NCI-H82 (cell line): Measurements from ENCODE around the gene WHAMM.
"Not testable (repeated sequence)": the region's sequence is repeated elsewhere in the genome, so short reads cannot be mapped to it uniquely, and the experiment has no call there.

Source experiments
- DNase-seq: peaks from one replicate; lab custom pipeline; 2025; lab: John Stamatoyannopoulos, UW

WHAMM gene

DNA sequence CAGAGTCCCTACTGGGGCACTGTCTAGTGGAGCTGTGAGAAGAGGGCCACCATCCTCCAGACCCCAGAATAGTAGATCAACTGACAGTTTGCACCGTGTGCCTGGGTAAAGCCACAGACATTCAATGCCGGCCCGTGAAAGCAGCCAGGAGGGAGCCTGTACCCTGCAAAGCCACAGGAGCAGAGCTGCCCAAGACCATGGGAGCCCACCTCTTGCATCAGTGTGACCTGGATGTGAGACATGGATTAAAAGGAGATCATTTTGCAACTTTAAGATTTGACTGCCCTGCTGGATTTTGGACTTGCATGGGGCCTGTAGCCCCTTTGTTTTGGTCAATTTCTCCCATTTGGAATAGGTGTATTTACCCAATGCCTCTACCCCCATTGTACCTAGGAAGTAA lies 56.6 kb downstream of the WHAMM start:
- DNase-seq = not testable (repeated sequence)

DNA sequence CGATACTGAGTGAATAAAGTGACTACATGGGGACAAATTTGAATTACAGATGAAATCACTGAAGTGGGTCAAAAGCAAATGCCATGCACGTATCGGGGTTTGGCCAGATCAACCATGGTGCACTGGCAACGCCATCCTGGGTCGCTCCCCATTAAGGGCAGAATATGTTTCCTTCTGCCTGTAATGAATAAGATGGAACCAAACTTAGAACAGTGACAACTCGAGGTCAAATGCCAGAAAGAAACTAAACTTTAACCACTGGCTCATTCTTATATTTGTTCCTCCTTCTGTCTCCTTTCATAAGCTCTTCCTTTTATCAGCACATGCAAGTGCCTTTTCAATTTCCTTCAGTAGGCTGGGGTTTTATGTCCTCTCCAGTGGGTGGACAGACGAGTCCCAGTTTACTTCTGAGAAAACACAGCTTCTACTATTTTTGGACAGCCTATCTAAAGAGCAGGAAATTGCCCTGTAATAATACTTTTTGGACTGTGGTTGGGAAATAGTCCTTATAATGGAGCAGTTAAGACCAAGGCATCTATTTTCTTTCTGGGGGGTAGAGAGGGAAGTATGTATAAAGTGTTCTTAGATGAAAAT lies 61.4 kb downstream of the WHAMM start:
- no peak for DNase-seq

DNA sequence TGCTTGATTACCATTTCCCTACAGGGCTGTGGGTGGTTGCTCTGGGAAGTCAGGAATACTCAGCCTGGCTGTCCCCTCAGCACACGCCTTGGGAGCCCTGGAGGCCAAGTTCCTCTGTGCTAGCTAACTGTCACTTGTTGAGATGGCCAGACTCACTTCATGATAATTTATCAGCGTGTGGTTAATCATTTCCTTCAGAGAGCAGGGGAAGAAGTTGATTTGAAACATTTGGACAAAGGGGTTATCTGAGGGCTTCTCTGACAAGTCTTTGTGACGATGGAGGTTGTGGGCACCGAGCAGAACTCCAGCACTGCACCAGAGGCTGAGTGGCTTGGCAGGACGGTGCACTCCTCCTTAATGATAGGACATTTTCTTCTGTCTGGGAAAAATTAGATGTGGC lies 61.9 kb downstream of the WHAMM start:
- no peak for DNase-seq

DNA sequence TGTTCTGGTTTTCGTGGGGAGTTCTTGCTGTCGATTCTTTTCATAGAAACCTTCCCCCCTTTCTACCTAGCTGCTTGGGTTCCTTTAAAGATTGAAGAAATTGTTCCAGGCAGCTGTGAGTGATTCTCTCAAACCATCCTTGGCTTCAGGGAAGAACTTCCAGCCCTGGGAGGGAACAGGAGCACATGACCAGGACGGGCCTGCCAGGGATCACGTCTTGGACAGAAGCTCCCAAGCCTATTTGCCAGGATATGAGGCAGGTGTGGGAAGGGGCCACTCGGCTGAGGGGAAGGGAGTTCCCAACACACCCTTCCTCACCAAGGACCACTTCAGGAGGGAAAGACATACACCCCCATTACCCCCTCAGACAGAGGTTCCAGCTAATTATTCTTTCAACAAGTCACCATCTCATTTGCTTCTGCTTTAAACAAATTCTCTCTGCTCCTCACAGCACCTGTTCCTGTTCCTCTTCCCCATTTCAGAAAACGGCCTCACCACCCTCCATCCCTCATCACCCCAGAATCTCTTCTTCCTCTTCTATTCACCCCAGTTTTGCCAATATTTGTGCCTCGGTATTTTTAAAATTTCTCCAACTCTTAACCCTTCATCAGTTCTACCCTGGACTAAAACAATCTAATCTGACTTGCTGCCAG lies 62.5 kb downstream of the WHAMM start:
- DNase-seq = no peak

DNA sequence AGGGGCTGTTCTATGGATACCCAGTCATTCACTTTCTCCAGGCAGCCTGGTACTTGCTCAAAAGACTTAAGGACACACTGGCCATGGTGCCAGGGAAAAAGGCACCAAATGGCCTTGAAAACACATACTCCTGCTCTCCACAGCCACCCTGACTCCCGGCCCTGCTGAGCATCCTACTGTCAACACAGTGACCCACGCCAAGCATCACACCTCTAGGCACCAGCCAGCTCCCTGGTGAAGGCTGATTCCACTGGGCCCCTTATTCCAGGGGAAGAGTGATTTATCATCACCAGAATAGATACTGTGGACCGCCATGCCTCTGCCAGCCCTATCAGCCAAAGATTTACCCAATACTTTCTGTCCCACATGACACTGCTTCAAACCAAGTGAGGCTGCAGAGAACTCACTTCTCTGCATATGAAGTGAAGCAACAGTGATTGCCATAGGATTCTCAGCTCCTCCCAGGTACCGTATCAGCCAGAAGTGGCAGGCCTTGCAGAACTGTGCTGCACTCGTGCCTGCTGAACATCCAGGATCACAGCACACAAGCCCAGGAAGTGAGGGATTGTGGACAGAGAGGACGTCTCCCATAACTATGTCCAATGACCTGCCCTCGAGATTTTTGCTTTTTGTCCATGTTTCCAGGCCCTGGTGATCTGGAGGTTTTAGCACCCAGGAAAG lies 63.7 kb downstream of the WHAMM start:
- no peak for DNase-seq

DNA sequence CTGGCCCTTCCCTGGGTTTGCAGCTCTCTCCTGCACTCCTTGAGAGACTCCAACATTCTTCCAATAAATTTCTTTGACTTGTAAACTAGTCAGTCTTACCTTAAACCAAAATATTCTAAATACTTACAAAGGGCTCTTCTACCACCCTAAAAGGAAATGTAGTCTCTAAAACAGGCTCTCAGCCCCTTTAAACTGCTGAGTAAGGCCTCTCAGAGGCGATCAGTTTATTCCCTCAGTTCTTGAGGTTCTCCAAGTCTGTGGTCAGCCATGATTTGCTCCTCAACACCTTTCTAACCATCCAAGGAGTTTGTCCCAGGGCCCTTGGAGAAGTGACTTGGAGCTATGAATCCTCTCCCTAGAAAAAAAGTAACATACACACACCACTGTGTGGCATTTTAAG lies 64.8 kb downstream of the WHAMM start:
- no peak for DNase-seq

DNA sequence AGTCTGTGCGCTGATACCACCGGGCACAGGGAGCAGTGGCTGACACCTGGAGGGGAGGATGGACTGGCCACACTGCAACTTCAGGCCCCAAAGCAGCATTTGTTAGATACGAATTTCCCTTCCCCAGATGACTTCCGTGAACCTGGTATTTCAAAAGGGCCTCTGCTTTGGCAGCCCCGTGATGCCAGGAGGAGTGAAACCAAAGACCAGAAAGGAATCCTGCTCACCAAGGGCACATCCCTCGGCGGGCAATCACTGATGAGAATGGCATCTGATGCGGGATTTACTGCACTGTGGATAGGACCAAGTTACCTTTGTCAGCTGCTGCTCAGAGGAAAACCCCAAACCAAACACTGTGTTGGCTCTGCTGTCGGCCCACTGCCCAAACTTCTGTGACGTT lies 65.5 kb downstream of the WHAMM start:
- DNase-seq = no peak

DNA sequence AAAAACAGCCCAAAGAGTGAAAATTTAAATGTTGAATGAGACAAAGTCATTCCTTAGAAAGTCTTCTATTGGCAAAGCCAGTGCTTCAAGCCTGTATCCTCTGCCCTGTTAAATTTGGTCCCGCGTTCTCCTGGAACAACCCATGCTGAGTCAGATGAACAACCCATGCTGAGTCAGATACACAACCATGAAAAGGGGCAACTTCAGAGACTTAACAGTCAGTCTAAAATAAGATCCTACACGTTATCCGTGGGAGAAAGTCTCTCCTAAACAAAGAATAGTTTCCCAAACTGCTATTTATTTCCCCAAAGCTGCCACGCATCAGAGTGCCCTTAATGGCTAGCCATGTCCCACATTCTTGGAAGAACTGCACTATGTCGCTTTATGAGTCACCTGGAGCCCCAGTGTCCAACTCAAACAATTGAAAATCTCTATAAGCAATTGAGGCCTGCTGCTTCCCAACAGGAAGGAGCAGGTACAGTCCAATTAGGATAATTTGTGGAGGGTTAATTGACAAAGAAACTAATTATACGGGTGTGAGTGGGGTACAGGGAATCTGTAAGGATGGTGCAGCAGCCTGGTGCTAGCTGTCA lies 66.1 kb downstream of the WHAMM start:
- DNase-seq = no peak

DNA sequence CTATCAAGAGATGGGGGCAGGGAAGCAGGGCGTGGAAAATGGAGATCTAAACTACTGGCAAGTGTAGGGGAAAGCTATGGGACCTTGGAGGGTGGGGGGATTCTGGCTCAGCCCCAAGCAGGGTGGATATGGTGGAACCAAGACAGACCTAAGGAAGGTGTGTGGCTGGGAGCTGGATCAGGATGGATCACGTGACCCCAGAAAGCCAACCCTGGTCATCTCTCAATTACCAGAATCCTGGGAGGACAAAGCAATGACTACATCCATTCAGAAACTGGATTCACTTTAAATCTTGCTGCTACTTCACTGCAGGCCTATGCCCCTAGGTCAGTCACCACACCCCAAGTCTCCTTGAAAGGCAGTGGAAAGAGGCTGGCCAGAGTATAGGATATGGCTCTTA lies 68.4 kb downstream of the WHAMM start:
- DNase-seq = no peak

DNA sequence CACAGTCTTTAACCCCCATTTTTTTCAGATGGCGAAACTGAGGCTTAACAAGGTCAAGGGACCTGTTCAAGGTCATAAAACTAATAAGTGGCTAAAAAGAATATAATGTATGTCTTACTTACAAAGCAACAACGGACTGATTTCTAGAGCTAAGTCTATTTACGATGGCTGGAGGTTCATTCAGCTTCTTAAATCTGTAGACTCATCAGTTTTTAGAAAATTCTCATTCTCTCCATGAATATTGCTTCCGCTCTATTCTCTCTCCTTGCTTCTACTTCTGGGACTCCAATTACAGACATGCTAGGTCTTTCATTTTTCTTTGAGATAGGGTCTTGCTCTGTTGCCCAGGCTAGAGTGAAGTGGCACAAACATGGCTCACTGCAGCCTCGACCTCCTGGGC lies 68.9 kb downstream of the WHAMM start:
- no peak for DNase-seq

DNA sequence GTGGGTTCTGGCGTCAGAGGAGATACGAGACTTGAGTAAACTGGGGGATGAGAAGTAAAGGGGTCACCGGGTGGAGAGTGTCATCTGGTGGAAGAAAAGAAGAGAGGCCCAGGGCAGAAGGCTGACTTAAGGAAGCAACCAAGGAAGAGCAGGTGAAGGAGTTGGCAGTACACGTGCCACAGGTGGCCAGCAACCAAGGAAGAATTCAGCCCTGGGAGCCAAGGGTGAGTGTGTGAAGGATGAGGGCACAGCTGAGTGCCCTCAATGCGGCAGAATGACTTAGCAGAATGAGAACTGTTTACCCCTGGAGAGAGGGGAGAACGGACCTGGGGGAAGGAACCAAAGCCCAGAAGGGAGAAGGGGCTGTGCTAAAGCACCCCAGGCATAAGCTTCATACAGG lies 71.3 kb downstream of the WHAMM start:
- DNase-seq = no peak

DNA sequence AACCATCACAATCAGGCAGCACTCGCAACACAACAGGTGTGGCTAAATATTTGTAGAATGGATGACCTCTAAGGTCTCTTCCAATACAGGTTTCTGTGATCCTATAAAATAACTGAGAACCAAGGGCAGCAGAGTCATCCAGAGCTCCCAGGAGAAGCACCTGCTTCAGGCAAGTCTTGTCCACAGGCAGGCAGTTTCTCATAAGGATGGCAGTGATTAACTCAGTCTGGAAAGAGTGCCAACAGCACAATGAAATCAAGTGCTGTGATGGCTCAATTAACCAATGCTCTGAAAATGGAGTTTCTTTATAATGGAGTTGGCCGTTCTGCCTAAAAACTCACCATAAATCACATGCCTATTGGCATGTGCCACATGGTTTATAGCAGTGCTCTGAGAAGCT lies 72.3 kb downstream of the WHAMM start:
- no peak for DNase-seq

DNA sequence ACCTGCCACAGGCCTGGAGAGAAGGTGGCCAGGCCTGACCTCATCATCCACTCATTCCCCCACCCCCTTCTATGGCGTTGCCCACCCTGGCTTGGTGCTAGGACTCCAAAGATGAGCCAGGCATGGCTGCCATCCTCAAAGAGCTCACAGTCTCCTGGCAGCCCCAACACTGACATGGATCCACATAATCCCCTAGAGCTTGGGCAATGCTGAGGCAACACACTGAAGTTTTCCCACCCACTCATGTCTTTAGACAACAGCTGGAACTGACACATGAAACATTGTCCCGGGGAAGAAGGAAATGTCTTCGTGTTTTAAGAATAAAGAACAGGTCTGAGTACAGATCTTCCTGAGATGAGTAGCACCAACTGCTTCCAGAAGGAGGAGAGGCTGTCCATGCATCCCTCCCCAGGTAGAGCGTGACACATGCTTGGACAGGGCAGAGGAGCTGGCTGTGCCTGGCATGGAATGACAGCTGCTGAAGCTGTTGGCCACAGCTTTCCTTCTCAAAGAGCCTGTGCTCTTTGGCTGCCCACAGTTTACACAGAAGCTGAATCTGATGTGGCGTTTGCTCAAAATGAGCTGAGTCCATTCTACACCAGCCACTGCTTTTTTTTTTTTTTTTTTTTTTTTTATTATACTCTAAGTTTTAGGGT lies 73.0 kb downstream of the WHAMM start:
- DNase-seq = no peak
